SK-N-SH (cell line): ENCODE results near the gene WDFY2. TPM values are rescaled to one million over a fixed set of nuclear protein-coding genes. Genes with fewer than 3 reads are reported as not detected.
A peak's percentile ranks its signal among the peaks of the same experiment; 100 is the strongest.

Experiments used
- CTCF ChIA-PET: fragments of 300-600, 350-600 bp; formaldehyde crosslinking; extraction: SDS; loops from one replicate; lab custom pipeline; 2021; lab: Yijun Ruan, JAX
- POLR2A ChIA-PET: fragments of 350-600 bp; sonication (Branson Sonifier 250); formaldehyde crosslinking; extraction: SDS; loops from one replicate; lab custom pipeline; 2020; ENCODE audit warnings: antibody characterized with exemption, inconsistent platforms; lab: Yijun Ruan, JAX
- DNase-seq: peaks from one replicate; pipeline ENCODE4 v3.0.0; 2012
- H2AFZ ChIP-seq: fragments of 200-600 bp; sonication (generic); 2 replicates; pipeline ENCODE4 v1.8.1; 2016; ENCODE audit warnings: antibody characterized with exemption, mild to moderate bottlenecking, low read depth
- H3F3A ChIP-seq: fragments of 200-600 bp; sonication (generic); replicated peaks from 2 replicates; pipeline ENCODE3; 2016; ENCODE audit warnings: antibody characterized with exemption, mild to moderate bottlenecking; ENCODE audit not compliant: insufficient read depth
- H3K27ac ChIP-seq, 2 experiments: fragments of 200-500 bp in 1 of 2; fragments of 200-600 bp in 1 of 2; sonication (Bioruptor generic) in 1 of 2; sonication (generic), shearing (Covaris generic) in 1 of 2; 2 replicates each; pipeline versions ENCODE4 v1.5.1 to v1.6.1; 2014 to 2016; ENCODE audit warnings: low read depth in 2 of 2, inconsistent platforms in 1 of 2, low read length in 1 of 2, mild to moderate bottlenecking in 1 of 2, mixed read lengths in 1 of 2
- H3K27me3 ChIP-seq: fragments of 200-600 bp; sonication (generic), shearing (Covaris generic); 2 replicates; pipeline ENCODE4 v1.6.1; 2016; ENCODE audit warnings: mixed run types; ENCODE audit not compliant: insufficient read depth
- H3K36me3 ChIP-seq, 2 experiments: fragments of 200-500 bp in 1 of 2; fragments of 200-600 bp in 1 of 2; sonication (Bioruptor generic) in 1 of 2; sonication (generic) in 1 of 2; replicated peaks in 1 of 2; 2 replicates each; pipeline versions ENCODE3 to v1.5.1; 2014 to 2016; ENCODE audit warnings: low read length in 1 of 2, mild to moderate bottlenecking in 1 of 2; ENCODE audit not compliant: insufficient read depth in 2 of 2, control insufficient read depth in 1 of 2
- H3K4me1 ChIP-seq, 2 experiments: fragments of 200-500 bp in 1 of 2; fragments of 200-600 bp in 1 of 2; sonication (Bioruptor generic) in 1 of 2; sonication (generic), shearing (Covaris generic) in 1 of 2; 2 replicates each; pipeline versions ENCODE4 v1.5.1 to v1.6.1; 2014 to 2016; ENCODE audit warnings: low read depth in 1 of 2, low read length in 1 of 2, mixed run types in 1 of 2; ENCODE audit not compliant: insufficient read depth in 2 of 2, control insufficient read depth in 1 of 2
- H3K4me2 ChIP-seq: fragments of 200-600 bp; sonication (generic), shearing (Covaris generic); 2 replicates; pipeline ENCODE4 v1.6.1; 2017; ENCODE audit warnings: mixed run types
- H3K4me3 ChIP-seq, 2 experiments: fragments of 200-500 bp in 1 of 2; fragments of 200-600 bp in 1 of 2; sonication (Bioruptor generic) in 1 of 2; sonication (generic), shearing (Covaris generic) in 1 of 2; 2 replicates each; pipeline versions ENCODE4 v1.5.1 to v1.8.1; 2014 to 2016; ENCODE audit warnings: low read depth in 2 of 2, inconsistent platforms in 1 of 2, low read length in 1 of 2, mild to moderate bottlenecking in 1 of 2, mixed read lengths in 1 of 2, moderate library complexity in 1 of 2
- H3K79me2 ChIP-seq: fragments of 200-600 bp; sonication (generic); 2 replicates; pipeline ENCODE4 v1.8.1; 2017; ENCODE audit warnings: mild to moderate bottlenecking; ENCODE audit not compliant: insufficient read depth
- H3K9ac ChIP-seq: fragments of 200-600 bp; sonication (generic); 2 replicates; pipeline ENCODE4 v1.6.1; 2017; ENCODE audit warnings: mixed run types
- H3K9me2 ChIP-seq: fragments of 200-600 bp; sonication (generic); 2 replicates; pipeline ENCODE4 v1.6.1; 2017; ENCODE audit warnings: mixed run types
- H3K9me3 ChIP-seq: fragments of 200-600 bp; sonication (generic); 2 replicates; pipeline ENCODE4 v1.6.1; 2017; ENCODE audit warnings: mixed run types, mild to moderate bottlenecking, moderate library complexity
- H4K20me1 ChIP-seq: fragments of 200-600 bp; sonication (generic); 2 replicates; pipeline ENCODE4 v1.6.1; 2017; ENCODE audit warnings: mild to moderate bottlenecking, mixed run types; ENCODE audit not compliant: insufficient read depth
- EP300 ChIP-seq, 2 experiments: IDR thresholded peaks; 2 replicates each; pipeline versions ENCODE4 v1.4.0 to v1.6.1; 2012; ENCODE audit warnings: borderline replicate concordance in 1 of 2, low read depth in 1 of 2, low read length in 1 of 2
- FOSL2 ChIP-seq: IDR thresholded peaks from 2 replicates; pipeline ENCODE4 v1.4.0; 2012; ENCODE audit warnings: low read depth, mild to moderate bottlenecking, moderate library complexity, borderline replicate concordance
- FOXJ3 ChIP-seq: sonication (generic); formaldehyde crosslinking; IDR thresholded peaks from 2 replicates; pipeline ENCODE4 v1.5.1; 2020; ENCODE audit warnings: mild to moderate bottlenecking, missing genetic modification reagents
- FOXM1 ChIP-seq: IDR thresholded peaks from 2 replicates; pipeline ENCODE4 v1.4.0; 2012; ENCODE audit warnings: low read depth, mild to moderate bottlenecking
- GABPA ChIP-seq: IDR thresholded peaks from 2 replicates; pipeline ENCODE4 v1.4.0; 2012; ENCODE audit warnings: low read depth, mild to moderate bottlenecking
- NFIC ChIP-seq: IDR thresholded peaks from 2 replicates; pipeline ENCODE4 v1.4.0; 2012; ENCODE audit warnings: borderline replicate concordance
- RAD21 ChIP-seq: IDR thresholded peaks from 2 replicates; pipeline ENCODE4 v1.6.1; 2012; ENCODE audit warnings: mild to moderate bottlenecking, low read length
- RFX5 ChIP-seq: IDR thresholded peaks from 2 replicates; pipeline ENCODE4 v1.6.1; 2012; ENCODE audit warnings: mild to moderate bottlenecking, improper control_type of control experiment, low read length
- RXRA ChIP-seq: IDR thresholded peaks from 2 replicates; pipeline ENCODE4 v1.4.0; 2012; ENCODE audit warnings: low read depth, mild to moderate bottlenecking, borderline replicate concordance
- SIN3A ChIP-seq: IDR thresholded peaks from 2 replicates; pipeline ENCODE4 v1.6.1; 2012; ENCODE audit warnings: low read depth, mild to moderate bottlenecking, low read length, moderate library complexity, borderline replicate concordance
- SMC3 ChIP-seq: IDR thresholded peaks from 2 replicates; pipeline ENCODE4 v1.6.1; 2012; ENCODE audit warnings: low read depth, low read length, improper control_type of control experiment
- TAF1 ChIP-seq: IDR thresholded peaks from 2 replicates; pipeline ENCODE4 v1.6.1; 2012; ENCODE audit warnings: low read depth, mild to moderate bottlenecking, low read length, moderate library complexity, borderline replicate concordance
- TCF12 ChIP-seq: IDR thresholded peaks from 2 replicates; pipeline ENCODE4 v1.4.0; 2012
- TEAD4 ChIP-seq: IDR thresholded peaks from 2 replicates; pipeline ENCODE4 v1.4.0; 2012; ENCODE audit warnings: mild to moderate bottlenecking, borderline replicate concordance; ENCODE audit not compliant: insufficient read depth
- YY1 ChIP-seq: IDR thresholded peaks from 2 replicates; pipeline ENCODE4 v1.4.0; 2012; ENCODE audit warnings: low read depth, mild to moderate bottlenecking
- WGBS: methylation state at CpG from one replicate; pipeline ENCODE4 v1.1.6; 2017; ENCODE audit warnings: low lambda C conversion rate; 5-methylcytosine and 5-hydroxymethylcytosine counted together
- polyA plus RNA-seq, 3 experiments: library from polyadenylated mRNA; depleted of rRNA; stranded (reverse); fragments of >200 nt; gene quantifications; 2 replicates each; pipeline ENCODE4 v1.2.3, GENCODE V29; 2012
- TF ChIP-seq, protein P1 (sequence below): IDR thresholded peaks from 2 replicates; pipeline ENCODE4 v1.4.0; 2012; ENCODE audit warnings: low read depth
- TF ChIP-seq, protein P2 (sequence below): IDR thresholded peaks from 2 replicates; pipeline ENCODE4; 2012

The WDFY2 gene
- polyA plus RNA-seq, 1 of the 3 experiments (the other 2 are of a cell fraction), result 4.1 TPM

DNA sequence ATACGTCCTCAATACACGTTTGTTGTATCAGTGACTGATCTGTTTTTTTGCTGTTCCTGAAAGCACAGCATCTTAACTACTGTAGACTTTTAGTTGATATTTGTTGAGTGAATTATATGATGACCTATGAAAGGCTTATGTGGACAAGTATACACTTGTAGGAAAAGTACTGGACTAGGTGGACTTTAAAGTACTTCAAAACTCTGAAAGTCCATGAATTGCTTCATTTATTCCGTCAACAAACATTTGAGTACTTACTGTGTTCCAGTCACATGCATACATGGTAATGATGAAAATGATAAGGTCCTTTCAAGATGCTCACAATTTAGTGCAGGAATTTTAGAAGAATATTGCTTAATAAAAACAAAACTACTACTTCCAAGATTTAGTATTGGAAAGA, 3.1 kb downstream of the WDFY2 start:
- no peak for DNase-seq
- peaks cover 0 to 4% of the 10 kb centered on the region in 2 experiments for H3K36me3 ChIP-seq
- no peaks in the 10 kb centered on the region for H3K9me2 ChIP-seq
- no peaks in the 10 kb centered on the region for H3K9me3 ChIP-seq
- ChIA-PET CTCF (interaction anchor here (1.1 to 2.0 kb wide), 3 partner anchors 9 to 210 kb away, joined by 3 to 9 read pairs (median 5); no protein-coding TSS in a partner anchor), POLR2A (interaction anchor here (1.1 to 3.3 kb wide), 3 partner anchors 27 to 198 kb away, joined by 5 to 31 read pairs (median 27); partner anchors contain the start of gene INTS6)
- H3K27ac ChIP-seq, result no peak overlapping the region; a peak in 1 of 4 replicates
- peaks cover 30 to 43% of the 10 kb centered on the region in 2 experiments; a peak in 3 of 4 replicates for H3K4me1 ChIP-seq
- no peak overlapping the region for H3K9ac ChIP-seq
- H4K20me1 ChIP-seq, result peaks cover 13% of the 10 kb centered on the region; the same call in 1 of the 2 replicates
- TF ChIP-seq RXRA, result no peak
- TF ChIP-seq NFIC, result no peak
- TF ChIP-seq, protein P1, sequence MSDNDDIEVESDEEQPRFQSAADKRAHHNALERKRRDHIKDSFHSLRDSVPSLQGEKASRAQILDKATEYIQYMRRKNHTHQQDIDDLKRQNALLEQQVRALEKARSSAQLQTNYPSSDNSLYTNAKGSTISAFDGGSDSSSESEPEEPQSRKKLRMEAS, result no peak
- no peak for TF ChIP-seq SMC3
- TF ChIP-seq YY1, result no peak
- H3K79me2 ChIP-seq, result peaks cover 72% of the 10 kb centered on the region
- H3F3A ChIP-seq, result peaks cover 38% of the 10 kb centered on the region
- no peaks in the 10 kb centered on the region for H3K27me3 ChIP-seq
- H2AFZ ChIP-seq, result no peak overlapping the region
- peak overlapping the region; percentile 79; the same call in 1 of the 2 replicates for H3K4me2 ChIP-seq
- no peak overlapping the region for H3K4me3 ChIP-seq
- 90% methylated on average over 3 of the region's 3 CpGs for WGBS

DNA sequence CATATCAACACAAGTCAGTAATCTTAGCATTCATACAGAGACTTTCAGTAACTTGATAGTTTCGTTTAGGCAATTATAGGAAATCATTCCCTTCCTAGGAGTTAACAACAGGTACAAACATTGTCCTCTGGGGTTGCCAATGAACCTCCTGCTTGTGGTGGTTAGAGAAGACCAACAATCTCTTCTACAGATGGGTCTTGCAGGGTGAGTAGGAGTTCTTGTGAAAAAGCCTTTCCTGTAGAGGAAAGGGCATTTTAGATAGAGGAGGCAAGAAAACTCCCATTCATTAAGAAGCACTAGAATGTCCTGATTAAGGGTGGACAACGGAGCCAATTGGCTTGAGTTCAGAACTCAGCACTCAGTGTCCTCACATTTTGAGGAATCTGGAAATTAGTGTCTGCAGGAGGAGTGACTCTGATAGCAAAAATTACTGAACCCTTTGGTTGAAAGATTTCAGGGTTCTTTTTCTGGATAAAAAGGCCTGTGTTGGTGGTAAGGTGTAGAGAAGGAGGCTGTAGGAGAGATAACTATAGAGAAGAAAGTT, 4.2 kb downstream of the WDFY2 start:
- Histone ChIP-seq H3K79me2 (peaks cover 82% of the 10 kb centered on the region), H3K27me3 (no peaks in the 10 kb centered on the region), H4K20me1 (peaks cover 13% of the 10 kb centered on the region; the same call in 1 of the 2 replicates), H3K36me3 (peaks cover 0 to 4% of the 10 kb centered on the region in 2 experiments), H3F3A (peaks cover 38% of the 10 kb centered on the region), H3K27ac (no peak overlapping the region; a peak in 1 of 4 replicates), H3K9me3 (no peaks in the 10 kb centered on the region)
- CTCF ChIA-PET, result interaction anchor here (1.1 kb wide), 1 partner anchor 209 kb away, joined by 3 read pairs; no protein-coding TSS in a partner anchor
- WGBS, result 88% methylated on average over 2 of the region's 2 CpGs
- POLR2A ChIA-PET, result no interaction called here
- TF ChIP-seq RFX5, result no peak
- TF ChIP-seq TEAD4, result no peak
- no peak for TF ChIP-seq FOSL2
- TF ChIP-seq FOXM1, result no peak
- no peak for TF ChIP-seq SIN3A
- no peak for TF ChIP-seq TAF1
- no peak for TF ChIP-seq TCF12
- no peak for TF ChIP-seq EP300 (IDR thresholded peaks at IDR 0.05; ENCODE audit: borderline replicate concordance in 1 of 2, low read depth in 1 of 2, low read length in 1 of 2)
- no peak for TF ChIP-seq GABPA
- TF ChIP-seq, protein P2, sequence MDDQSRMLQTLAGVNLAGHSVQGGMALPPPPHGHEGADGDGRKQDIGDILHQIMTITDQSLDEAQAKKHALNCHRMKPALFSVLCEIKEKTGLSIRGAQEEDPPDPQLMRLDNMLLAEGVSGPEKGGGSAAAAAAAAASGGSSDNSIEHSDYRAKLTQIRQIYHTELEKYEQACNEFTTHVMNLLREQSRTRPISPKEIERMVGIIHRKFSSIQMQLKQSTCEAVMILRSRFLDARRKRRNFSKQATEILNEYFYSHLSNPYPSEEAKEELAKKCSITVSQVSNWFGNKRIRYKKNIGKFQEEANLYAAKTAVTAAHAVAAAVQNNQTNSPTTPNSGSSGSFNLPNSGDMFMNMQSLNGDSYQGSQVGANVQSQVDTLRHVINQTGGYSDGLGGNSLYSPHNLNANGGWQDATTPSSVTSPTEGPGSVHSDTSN, result no peak
- no peak for TF ChIP-seq FOXJ3 (CRISPR knock-in tag)
- TF ChIP-seq RAD21, result no peak
- TF ChIP-seq, all 33 proteins: peak for 0
- H3K4me2 ChIP-seq, result no peak overlapping the region
- H3K4me3 ChIP-seq, result no peak overlapping the region
- H2AFZ ChIP-seq, result no peak overlapping the region
- DNase-seq, result no peak
- no peaks in the 10 kb centered on the region for H3K9me2 ChIP-seq
- peaks cover 25 to 38% of the 10 kb centered on the region in 2 experiments; a peak in 3 of 4 replicates for H3K4me1 ChIP-seq
- no peak overlapping the region for H3K9ac ChIP-seq
